PC-9 (cell line): Measurements from ENCODE around the gene KREMEN1.

Experiments used
- CTCF ChIP-seq: fragments of 200-600 bp; sonication (generic); conservative IDR thresholded peaks from 2 replicates; pipeline ENCODE4 v1.6.1; 2017; ENCODE audit warnings: mixed run types, antibody characterized with exemption, mild to moderate bottlenecking, moderate library complexity
- EZH2 ChIP-seq: fragments of 200-600 bp; sonication (generic); IDR thresholded peaks from 2 replicates; pipeline ENCODE4 v1.8.0; 2017; ENCODE audit warnings: antibody characterized with exemption, low read depth

GRCh38 chr22:29208502-29208862 is 135.6 kb downstream of the KREMEN1 start:
- TF ChIP-seq EZH2 (no peak), CTCF (no peak)
